GM19397 (cell line): Measurements from ENCODE around the gene TMEM191C.
A peak's percentile ranks its signal among the peaks of the same experiment; 100 is the strongest.
"Not testable (repeated sequence)": the region's sequence is repeated elsewhere in the genome, so short reads cannot be mapped to it uniquely, and the experiment has no call there.

Experiments used
- ATAC-seq: cut with Tn5 transposase; IDR thresholded peaks from one replicate; pipeline ENCODE4 v1.9.1; 2021; ENCODE audit warnings: mild to moderate bottlenecking, moderate library complexity; ENCODE audit not compliant: unreplicated experiment

The TMEM191C gene

DNA sequence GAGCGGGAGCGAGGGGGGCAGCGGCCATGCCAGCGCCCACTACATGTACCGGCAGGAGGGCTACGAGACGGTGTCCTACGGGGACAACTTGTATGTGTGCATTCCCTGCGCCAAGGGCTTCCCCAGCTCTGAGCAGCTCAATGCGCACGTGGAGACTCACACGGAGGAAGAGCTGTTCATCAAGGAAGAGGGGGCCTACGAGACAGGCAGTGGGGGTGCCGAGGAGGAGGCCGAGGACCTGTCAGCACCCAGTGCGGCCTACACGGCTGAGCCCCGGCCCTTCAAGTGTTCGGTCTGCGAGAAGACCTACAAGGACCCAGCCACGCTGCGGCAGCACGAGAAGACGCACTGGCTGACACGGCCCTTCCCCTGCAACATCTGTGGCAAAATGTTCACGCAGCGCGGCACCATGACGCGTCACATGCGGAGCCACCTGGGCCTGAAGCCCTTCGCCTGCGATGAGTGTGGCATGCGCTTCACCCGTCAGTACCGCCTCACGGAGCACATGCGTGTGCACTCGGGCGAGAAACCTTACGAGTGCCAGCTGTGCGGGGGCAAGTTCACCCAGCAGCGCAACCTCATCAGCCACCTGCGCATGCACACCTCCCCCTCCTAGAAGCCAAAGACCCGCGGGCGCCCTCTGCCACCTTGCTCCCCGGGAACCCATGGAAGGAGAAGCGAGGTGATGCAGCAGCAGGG, 20.9 kb upstream of the TMEM191C start:
- no peak for ATAC-seq

DNA sequence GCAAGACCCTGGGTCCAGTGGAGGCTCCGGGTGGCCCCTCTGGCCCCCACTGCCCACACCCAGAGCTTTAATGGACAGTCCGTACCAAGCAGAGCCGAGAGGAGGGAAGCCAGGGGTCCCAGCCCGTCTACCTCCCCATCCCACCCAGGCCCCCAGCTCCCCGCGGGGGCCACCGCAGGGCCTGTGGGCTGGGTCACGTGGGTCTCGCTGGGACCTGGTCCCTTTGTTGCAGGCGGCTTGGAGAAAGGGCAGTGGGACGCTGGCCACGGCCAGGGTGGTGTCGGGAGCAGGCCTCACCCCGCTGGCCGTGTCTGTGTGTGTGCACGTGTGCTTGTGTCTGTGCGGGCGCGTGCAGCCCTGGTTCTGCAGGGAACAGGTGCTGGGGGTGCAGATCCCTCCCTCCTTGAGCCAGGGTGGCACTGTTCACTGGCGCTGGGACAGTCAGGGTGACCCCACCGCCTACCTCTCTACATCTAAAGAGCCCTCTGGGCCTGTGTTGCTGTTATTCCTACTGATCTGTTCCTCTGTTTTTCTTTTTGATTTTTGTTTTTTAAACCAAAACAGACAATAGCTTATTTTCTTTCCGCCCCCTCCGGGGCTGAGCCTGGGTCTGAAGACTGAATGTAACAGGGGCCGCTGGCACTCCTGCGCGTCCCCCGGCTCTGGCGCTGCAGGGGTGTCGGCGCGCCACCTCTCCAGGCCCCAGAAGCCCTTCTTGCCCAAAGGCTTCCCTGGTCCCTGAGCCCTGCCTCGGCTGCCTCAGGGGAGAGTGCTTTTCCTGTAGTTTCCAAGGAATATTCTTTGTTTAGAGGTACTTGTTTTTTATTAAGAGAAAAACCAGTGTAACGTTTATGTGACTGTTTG, 20.1 kb upstream of the TMEM191C start:
- ATAC-seq, result no peak

DNA sequence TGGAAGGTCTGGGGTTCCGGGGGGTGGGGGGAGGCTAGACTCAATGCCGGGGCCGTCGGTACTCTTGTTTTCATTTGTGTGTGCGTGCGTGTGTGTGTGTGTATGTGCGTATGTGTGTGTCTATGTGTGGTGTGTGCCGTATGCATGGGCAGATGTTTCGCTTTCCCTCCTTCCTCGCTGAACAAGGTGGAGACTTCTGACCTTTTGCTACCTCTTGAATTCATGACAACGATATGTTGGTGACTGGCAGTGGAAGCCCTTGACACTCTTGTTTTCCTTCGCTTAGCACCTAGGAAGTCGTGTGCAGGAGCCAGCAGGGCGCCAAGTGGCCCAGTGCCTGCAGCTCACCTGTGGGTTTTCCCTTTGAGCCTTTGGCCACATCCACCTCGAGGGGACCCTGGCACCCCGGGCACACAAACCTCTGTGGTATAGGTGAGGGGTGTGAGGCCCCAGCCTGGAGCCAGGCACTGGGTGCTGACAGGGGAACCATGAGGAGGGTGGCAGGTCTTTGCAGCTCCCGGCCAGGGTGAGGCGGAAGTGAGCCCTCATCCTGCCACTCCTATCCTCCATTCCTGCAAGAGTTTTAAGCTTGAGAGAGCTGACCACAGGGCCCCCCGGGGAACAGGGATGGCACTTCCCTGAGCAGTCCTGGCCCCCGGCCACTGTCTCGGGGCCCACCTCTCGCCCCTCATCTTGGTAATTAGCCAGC, 19.3 kb upstream of the TMEM191C start:
- ATAC-seq, result no peak

DNA sequence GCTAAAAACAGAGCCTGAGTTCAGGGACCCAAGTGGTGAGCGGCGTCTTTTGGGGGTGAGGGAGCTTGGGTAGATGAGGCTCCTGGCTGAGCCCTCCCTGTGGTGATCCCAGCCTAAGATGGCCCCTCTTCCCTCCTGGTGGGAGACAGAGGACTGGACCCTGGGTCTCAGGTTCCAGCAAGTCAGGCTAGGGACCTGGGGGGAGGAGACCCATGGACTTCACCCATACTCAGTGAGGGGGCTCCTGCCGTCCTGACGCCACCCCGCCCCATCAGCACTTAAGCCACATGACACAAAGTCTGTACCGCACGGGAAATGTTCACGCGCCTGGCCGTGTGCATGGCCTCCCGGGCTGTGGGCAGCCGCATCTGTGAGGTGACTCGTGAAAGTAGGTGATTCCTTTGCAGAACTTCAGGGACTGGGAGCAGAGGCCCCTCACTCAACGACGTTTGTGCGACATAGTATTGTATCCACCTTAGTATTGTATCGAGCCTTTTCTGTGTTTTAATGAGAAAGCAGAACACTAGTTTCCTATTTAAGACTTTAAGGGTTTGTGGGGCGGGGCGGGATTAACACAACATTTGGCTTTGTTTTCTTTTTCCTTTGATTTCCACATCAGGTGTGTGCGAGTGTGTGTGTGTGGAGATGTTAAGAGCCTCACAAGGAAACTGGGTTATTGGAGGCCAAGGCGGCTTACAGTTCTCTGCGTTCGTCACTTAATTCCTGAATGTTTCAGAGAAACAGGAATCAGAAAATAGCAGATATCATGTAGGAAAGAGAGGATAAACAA, 18.4 kb upstream of the TMEM191C start:
- no peak for ATAC-seq

DNA sequence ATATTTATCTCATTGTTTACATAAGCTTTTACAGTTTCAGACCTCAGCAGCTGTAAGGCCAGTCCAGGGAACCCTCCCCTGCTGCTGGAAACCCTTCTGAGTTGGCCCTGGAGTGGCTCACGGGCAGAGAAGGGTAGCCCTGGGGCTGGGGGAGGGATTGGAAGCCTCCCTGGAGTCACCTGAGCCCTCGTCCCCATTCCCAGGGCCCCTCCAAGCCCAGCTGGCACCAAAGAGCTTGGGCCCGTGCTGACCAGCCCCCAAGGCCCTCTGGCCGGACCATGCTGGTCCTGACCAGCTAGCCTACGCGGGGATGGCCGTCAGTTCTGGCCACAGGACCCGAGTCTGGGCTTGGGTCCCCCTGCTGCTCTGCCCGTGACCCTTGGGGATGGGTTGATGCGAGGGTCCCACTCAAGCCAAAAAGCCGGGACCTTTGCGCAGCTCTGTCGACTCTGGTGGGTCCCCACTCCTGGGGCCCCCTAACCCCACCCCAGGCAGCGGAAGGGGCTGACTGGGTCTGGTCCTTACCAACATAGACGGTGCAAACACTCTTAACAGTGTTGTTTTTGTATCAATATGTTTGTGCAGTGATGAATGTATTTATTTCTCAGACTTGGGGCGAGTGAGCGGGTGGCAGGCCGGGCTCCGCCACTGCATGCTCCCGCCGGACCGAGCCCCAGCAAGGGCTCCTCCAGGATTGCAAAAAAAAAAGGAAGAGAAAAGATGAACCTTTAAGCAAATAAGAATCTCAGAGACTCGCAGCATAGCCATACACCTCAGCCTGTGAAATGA, 17.5 kb upstream of the TMEM191C start:
- ATAC-seq, result no peak

DNA sequence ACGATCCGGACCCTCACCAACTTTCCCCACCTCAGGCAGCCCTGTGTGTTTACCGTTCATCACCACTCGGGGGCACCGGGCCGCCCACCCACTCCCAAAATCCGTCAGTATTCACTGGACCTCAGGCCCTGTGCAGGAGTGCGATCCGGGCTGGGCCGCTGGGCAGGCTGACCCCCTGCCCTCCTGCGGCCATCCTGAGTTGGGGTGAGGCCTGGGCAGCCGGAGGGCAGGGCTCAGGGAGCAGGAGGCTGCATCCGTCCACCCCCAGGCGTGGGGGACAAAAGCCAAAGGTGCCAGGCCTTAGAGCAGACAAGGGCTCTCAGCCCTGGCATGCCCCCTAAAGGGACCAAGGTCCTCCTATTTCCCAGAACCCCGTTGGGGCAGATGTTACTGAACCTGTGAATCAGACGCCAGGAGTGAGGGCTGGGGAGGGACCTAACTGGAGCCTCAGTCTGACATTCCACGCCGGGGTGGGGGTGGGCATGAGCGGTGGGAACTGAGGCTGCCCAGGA, 16.8 kb upstream of the TMEM191C start:
- no peak for ATAC-seq

DNA sequence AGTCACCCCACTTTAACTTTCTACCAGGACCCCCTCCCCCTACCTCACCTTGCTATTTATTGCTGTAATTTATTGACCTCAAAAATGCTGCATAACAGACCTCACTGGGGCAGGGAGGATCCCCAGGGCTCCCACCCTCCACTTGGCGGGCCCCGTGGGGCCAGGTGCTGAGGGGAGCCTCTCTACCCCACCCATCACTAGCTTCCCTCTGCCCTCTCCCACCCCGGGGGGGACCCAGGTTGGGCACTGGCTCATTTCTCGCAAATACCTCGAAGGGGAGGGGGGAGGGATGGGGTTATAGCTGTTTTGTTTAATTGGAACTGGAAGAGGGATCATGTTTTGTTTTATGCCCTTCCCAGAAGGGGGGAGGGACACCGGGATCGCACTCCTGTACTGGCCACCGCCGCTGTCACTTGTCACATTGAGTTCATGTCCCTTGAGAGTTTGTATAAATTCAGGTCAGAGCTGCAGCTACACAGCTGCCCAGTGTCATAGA, 16.3 kb upstream of the TMEM191C start:
- ATAC-seq, result no peak

DNA sequence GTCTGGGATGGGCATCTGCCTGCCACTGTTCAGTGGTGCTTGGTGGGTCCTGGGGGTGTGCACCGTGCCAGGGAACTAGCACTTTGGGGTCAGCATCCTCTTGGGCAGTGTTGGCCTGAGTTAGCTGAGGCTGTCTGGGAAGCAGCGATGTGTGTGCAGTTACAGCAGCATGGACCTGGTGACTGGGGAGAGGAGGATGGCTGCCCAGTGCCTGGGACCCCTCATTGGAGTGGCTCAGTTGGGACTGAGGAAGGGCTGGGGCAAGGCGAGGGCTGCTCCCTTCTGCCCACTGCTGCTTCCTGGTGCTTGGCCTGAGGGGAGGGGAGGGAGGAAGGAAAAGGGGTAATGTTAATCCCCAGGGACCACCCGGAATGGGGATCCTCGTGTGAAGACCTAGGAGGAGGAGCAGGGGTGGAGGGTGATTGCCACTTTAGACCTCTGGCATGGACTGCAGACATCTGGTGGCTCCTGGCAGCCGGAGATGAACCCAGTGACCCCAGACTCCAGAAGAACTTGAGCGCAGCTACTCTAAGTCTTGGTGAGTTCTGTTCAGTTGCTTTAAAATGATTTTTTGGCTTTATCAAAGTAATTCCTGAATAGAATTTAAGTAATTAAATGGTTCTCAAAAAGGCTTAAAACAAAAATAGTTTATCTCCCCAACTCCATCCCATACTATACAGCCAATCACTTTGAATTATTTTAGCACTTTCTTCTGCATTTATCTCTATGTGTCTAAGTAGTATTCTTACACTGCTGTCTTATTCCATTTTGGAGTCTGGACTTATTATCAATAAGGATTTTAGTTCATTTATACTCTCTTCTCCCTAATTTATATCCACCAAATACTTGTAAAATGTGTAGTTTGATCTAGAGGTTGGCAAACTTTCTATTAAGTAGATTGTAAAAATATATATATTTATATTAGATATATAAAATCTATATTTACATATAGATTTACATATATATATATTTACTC, 15.4 kb upstream of the TMEM191C start:
- no peak for ATAC-seq

DNA sequence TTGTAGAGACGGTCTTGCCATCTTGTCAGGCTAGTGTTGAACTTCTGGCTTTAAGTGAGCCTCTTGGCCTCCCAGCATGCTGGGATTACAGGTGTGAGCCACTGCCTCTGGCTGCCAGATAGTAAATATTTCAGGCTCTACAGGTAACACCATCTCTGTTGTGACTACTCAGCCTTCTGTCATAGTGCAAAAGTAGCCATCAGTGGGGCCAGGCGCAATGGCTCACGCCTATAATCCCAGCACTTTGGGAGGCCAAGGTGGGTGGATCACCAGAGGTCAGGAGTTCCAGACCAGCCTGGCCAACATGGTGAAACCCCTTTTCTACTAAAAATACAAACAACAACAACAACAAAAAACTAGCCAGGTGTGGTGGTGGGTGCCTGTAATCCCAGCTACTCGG, 14.5 kb upstream of the TMEM191C start:
- not testable (repeated sequence) for ATAC-seq

DNA sequence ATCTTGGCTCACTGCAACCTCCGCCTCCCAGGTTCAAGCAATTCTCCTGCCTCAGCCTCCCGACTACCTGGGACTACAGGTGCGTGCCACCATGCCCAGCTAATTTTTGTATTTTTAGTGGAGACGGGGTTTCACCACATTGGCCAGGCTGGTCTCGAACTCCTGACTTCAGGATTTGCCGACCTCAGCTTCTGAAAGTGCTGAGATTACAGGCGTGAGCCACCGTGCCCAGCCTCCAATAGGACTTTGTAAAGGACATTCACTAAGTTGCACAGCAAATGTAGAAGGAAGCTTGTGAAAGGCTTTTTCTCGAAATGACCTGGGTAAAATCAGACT, 12.2 kb upstream of the TMEM191C start:
- not testable (repeated sequence) for ATAC-seq

DNA sequence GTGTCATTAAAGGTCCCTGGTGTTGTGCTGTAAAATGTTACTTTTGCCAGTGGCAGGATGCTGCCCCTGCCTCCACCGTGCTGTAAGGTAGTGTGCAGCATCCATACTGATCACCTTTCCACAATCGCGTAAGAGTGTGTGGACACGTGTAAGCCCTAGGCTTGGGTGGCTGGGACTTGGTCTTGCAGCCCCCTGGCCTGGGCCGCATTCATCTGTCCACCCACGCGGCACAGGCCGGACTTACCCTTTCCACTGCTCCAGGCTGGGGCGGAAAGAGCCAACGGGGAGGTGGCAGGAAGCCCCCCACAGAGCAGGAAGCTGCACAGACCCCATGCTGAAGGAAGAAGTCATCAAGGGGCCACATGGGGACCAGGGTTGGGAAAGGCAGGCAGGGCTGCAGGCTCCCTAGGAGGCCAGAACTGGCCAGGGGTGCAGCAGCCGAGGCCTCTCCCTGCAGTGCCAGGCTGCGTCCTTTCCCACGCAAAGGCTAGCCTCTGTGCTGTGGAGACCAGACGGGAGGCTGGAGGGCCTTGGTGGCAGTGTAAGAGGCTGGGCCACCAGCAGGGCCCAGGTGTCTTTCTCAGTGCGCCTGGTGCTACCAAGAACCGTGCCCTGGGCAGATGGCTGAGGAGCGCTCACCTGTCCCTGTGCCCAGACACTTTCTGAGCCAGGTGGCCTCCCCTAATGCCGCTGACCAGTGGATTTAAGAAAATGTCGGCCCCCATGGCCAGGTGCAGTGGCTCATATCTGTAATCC, 11.7 kb upstream of the TMEM191C start:
- no peak for ATAC-seq

DNA sequence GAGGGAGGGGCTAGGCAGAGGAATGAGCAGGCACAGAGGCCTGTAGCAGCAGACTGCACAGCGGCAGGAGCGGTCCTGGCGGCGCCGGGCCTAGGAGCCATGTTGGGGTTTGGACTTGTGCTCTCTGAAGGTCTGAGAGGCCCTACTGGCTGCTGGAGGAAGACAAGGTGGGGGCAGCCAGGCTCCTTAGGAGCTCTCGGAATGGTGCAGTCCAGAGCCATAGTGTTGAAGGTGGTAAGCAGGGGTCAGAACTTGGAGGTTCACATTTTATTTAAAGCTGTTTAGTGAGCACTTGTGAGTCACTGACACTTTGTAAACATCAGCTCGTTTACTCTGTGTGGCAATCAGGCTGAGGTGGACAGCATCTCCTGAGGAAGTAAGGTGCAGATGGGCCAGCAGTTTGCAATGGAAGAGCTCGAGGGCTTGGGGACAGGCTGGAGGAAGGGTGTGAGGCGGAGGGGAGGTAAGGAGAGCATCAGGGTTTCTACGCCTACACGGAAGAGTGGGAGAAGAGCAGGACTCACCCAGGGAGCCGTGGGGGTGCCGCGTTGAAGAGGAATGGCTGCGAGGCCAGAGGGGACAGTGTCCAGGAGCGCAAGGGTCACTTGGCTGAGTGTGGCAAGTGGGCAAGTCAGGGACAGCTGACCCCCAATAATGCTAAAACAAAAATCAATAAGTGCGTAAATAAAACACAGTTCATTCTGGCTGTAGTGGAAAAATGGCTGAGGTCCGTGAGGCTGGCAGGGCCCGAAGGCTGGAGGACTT, 10.0 kb upstream of the TMEM191C start:
- ATAC-seq, result no peak

DNA sequence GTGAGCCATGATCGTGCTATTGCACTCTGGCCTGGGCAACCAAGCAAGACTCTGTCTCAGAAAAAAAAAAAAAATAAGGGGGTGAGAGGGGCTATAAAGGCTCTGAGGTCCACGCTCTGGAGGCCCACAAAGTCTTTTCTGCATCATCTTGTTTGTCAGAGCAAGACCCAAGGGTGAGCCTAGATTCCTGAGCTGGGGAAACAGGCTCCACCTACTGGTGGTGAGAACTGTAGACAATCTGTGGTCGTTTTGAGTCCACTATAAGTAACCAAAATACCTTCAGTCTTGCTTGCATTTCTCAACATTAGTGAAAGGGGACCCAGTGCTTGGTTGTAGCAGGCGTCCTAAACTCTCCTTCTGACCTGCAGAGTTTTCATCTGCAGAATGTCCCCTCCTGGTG, 4.5 kb upstream of the TMEM191C start:
- ATAC-seq, result not testable (repeated sequence)

DNA sequence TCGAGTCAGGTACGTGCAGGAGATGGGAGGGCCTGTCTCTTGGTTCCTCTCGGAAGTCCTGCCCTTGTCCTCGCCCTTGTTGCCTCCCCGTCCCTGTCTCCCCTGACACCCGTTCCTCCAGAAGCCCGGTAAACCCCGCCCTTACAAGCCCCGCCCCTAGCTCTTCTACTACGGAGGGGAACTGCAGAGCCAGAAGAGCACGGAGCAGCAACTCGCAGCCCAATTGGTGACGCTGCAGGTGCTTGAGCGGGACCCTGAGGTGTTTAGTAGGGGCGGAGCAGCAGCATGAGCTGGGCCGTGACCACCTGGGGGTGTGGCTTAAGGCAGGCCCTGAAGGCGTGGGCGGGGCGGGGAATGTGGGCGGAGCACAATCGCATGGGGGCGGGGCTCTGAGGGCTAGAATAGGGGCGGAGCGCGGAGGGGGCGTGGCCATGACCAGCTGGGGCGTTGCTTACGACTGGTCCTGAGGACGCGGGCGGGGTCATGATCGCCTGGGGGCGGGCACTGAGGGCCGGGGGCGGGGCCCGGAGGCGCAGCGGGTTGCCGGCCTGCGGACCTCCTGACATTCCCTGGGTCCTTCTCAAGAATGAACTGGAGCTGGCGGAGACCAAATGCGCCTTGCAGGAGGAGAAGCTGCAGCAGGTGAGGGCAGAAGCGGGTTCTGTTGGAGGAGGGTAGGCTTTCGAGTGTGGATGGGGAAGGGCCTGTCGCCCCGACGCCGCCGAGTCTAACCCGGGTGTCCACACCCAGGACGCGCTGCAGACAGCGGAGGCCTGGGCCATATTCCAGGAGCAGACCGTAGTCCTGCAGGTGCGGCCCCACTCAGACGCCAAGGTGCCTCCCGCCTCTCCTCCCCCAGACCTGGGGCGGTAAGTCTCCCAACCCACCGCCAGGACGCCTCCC, 1.3 kb downstream of the TMEM191C start:
- ATAC-seq, result peak; percentile 74

DNA sequence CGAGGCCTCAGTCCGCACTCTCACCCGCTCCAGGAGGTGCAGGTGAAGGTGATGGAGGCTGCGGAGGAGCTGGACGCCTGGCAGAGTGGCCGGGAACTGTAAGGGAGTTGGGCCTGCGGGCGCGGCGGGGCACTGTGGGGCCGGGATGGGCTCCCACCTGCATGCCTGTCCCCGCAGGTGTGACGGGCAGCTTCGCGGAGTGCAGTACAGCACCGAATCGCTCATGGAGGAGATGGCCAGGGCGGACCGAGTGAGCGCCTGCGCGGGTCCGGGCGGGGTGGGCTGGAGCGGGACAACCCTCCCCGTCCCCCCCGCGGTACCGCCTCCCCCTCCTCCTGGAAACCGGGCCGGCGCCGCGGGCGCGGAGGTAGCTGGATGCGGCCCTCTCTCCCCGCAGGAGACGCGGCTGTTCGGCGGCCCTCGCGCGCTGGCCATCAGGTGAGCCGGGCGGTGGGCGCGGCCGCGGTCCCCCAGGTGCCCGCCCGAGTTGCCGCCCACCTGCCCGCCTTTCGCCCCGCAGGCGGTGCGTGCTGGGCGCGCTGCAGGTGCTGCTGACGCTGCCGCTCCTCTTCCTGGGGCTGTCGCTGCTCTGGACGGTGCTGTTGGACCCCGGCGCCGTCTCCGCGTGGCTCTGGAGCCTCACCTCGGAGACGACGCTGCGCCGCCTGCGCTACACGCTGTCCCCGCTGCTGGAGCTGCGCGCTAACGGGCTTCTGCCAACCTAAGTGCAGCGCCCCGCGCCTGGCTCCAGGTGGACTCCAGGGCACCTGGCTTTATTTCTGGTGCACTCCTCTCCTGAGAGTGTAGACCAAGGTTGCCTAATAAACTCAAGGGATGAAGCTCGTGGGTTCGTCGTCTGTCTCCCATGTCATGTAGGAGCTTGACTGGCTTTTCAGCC, 2.2 kb downstream of the TMEM191C start:
- ATAC-seq, result peak; percentile 1
